ENCODE results near the gene APOH. TPM values are rescaled to one million over a fixed set of nuclear protein-coding genes. Genes with fewer than 3 reads are reported as not detected.

APOH gene
- total and polyA plus RNA-seq, 2 of the 8 experiments (the other 6 are each of a cell fraction or from before 2014, with no cell fraction given) = not detected

DNA sequence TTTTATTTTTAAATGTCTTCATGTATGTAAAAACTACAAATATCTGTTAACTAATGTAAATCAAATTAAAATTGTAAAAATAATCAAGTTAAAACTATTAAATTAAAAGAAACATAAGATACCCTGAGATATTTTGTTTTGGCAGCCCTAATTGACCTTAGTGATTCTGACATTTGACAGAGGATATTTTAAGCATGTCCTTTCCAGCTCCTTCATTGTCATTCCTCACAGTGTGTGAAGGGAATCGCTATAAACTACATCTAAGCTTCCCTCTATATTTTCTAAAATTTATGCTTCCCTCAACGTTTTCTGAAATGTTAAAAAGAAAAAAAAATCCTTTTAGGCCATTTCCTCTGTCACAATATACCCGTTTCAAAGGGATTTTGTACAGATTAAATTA lies 57.5 kb downstream of the APOH start:
- no peaks in the 10 kb centered on the region for H3K9me3 ChIP-seq (ENCODE audit: insufficient read depth in 2 of 2, low read depth in 1 of 2, low read length in 1 of 2)
- no peak overlapping the region for H3K14ac ChIP-seq (ENCODE audit: insufficient read length)
- POLR2A ChIA-PET (ENCODE audit: partially characterized antibody) = no interaction called here
- H3K27me3 ChIP-seq (replicated peaks in 1 of 4; ENCODE audit: control insufficient read depth in 3 of 4, extremely low read depth in 1 of 4, insufficient read depth in 3 of 4, low read length in 3 of 4) = no peaks in the 10 kb centered on the region
- H2BK15ac ChIP-seq (ENCODE audit: low read length) = no peak overlapping the region
- no peak for FAIRE-seq
- H4K91ac ChIP-seq (replicated peaks; ENCODE audit: insufficient read length, low read length) = no peak overlapping the region
- H4K5ac ChIP-seq (ENCODE audit: insufficient read length, low read depth, low read length) = no peak overlapping the region
- CTCF ChIA-PET (ENCODE audit: partially characterized antibody) = interaction anchor here (1.0 kb wide), 1 partner anchor 16 kb away, joined by 4 read pairs; no protein-coding TSS in a partner anchor
- WGBS, 2 experiments (ENCODE audit: extremely low coverage in 1 of 2, insufficient coverage in 1 of 2, insufficient read length in 1 of 2, insufficient replicate concordance in 2 of 2, low coverage in 1 of 2, low lambda C conversion rate in 2 of 2, missing lambda C conversion rate in 1 of 2) = 82% methylated on average over 3 of the region's 3 CpGs; no CpG with 5 or more reads in 1 of the 2 experiments
- DNase-seq (ENCODE audit: low read depth in 1 of 2, low spot score in 2 of 2) = no peak
- no peak overlapping the region for H3K56ac ChIP-seq (replicated peaks; ENCODE audit: insufficient read length, low read depth, low read length)
- H2AK5ac ChIP-seq (ENCODE audit: low read depth, low read length) = no peak overlapping the region
- no peak overlapping the region for H3K4me2 ChIP-seq (ENCODE audit: insufficient read depth in 1 of 2, low read depth in 2 of 2, low read length in 2 of 2)
- no peak overlapping the region for H2BK120ac ChIP-seq (replicated peaks; ENCODE audit: low read depth, low read length)
- H3K79me2 ChIP-seq (ENCODE audit: control insufficient read depth in 1 of 2, insufficient read depth in 2 of 2, low read length in 2 of 2) = no peaks in the 10 kb centered on the region
- no peaks in the 10 kb centered on the region for H3K4me1 ChIP-seq (replicated peaks in 1 of 4; ENCODE audit: control insufficient read depth in 3 of 4, insufficient read depth in 4 of 4, low read length in 3 of 4)
- H2BK20ac ChIP-seq (ENCODE audit: low read length) = no peak overlapping the region
- no peak overlapping the region for H2BK12ac ChIP-seq (ENCODE audit: low read depth, low read length)
- H2AFZ ChIP-seq (ENCODE audit: low read length) = no peak overlapping the region
- H3K4me3 ChIP-seq (ENCODE audit: extremely low read depth in 1 of 4, insufficient read depth in 2 of 4, low read depth in 3 of 4, low read length in 4 of 4) = no peak overlapping the region
- H3K23me2 ChIP-seq (ENCODE audit: low read depth, low read length) = no peaks in the 10 kb centered on the region
- H3K36me3 ChIP-seq (ENCODE audit: control insufficient read depth in 2 of 4, insufficient read depth in 4 of 4, low read length in 3 of 4) = no peaks in the 10 kb centered on the region
- H3K23ac ChIP-seq (ENCODE audit: insufficient read length) = no peak overlapping the region
- H3K79me1 ChIP-seq (ENCODE audit: low read depth, low read length) = no peaks in the 10 kb centered on the region
- no peak overlapping the region for H4K8ac ChIP-seq (ENCODE audit: extremely low read depth, insufficient read depth, low read length)
- H3K9ac ChIP-seq (replicated peaks in 1 of 4; ENCODE audit: extremely low read depth in 1 of 4, low read depth in 3 of 4, low read length in 3 of 4) = no peak overlapping the region
- H3K18ac ChIP-seq (ENCODE audit: extremely low read depth, low read length) = no peak overlapping the region
- H3K27ac ChIP-seq (ENCODE audit: low read depth, low read length) = no peak overlapping the region
- H3K4ac ChIP-seq (replicated peaks; ENCODE audit: insufficient read length, low read depth, low read length) = no peak overlapping the region
- H2BK5ac ChIP-seq (ENCODE audit: low read depth, low read length) = no peak overlapping the region
- H4K20me1 ChIP-seq (replicated peaks in 1 of 2; ENCODE audit: control insufficient read depth in 1 of 2, insufficient read depth in 2 of 2, low read length in 2 of 2) = no peaks in the 10 kb centered on the region
- TF ChIP-seq MAFK (IDR thresholded peaks at IDR 0.05; ENCODE audit: low read depth, low read length) (no peak), KDM4A (IDR thresholded peaks at IDR 0.05; ENCODE audit: low read depth, low read length, severe bottlenecking) (no peak), CBX8 (IDR thresholded peaks at IDR 0.05; ENCODE audit: borderline replicate concordance, low read depth, low read length) (no peak), BCL11A (IDR thresholded peaks at IDR 0.05; ENCODE audit: low read depth in 2 of 2, low read length in 2 of 2) (no peak), TBP (IDR thresholded peaks at IDR 0.05; ENCODE audit: low read depth, low read length) (no peak), RFX5 (IDR thresholded peaks at IDR 0.05; ENCODE audit: borderline replicate concordance, low read depth, low read length) (no peak), SP4 (IDR thresholded peaks at IDR 0.05; ENCODE audit: low read length) (no peak), ASH2L (IDR thresholded peaks at IDR 0.05; ENCODE audit: low read length) (no peak), ZNF274 (IDR thresholded peaks at IDR 0.05; ENCODE audit: borderline replicate concordance, extremely low read depth, low read length) (no peak), CHD1 (IDR thresholded peaks at IDR 0.05; ENCODE audit: low read depth, low read length) (no peak), BACH1 (IDR thresholded peaks at IDR 0.05; ENCODE audit: low read length) (no peak), SRF (IDR thresholded peaks at IDR 0.05; ENCODE audit: low read depth, low read length) (no peak), TAF7 (optimal IDR thresholded peaks at IDR 0.05; ENCODE audit: borderline replicate concordance, low read depth, low read length) (no peak), SIN3A (conservative IDR thresholded peaks at IDR 0.05 in 1 of 2, IDR thresholded peaks at IDR 0.05 in 1 of 2; ENCODE audit: low read depth in 1 of 2, low read length in 2 of 2) (no peak)

Data from H1 (cell line).